Bronchial epithelial cell (primary cell): ENCODE results near the gene C2orf76. TPM values are rescaled to one million over a fixed set of nuclear protein-coding genes. Genes with fewer than 3 reads are reported as not detected.

Experiments
- DNase-seq: peaks from one replicate; pipeline ENCODE4 v3.0.0-alpha.2; 2010; ENCODE audit warnings: low read depth
- FAIRE-seq: peaks from 2 replicates; lab custom pipeline; 2011; peaks lifted over from hg19 to GRCh38; lab: Jason Lieb, UNC
- H3K27me3 ChIP-seq: 2 replicates; pipeline ENCODE4 v1.5.1; 2011; ENCODE audit warnings: low read length; ENCODE audit not compliant: control insufficient read depth, insufficient read depth
- H3K36me3 ChIP-seq: 2 replicates; pipeline ENCODE4 v1.5.1; 2011; ENCODE audit warnings: low read length; ENCODE audit not compliant: control insufficient read depth, insufficient read depth
- H3K4me3 ChIP-seq: 2 replicates; pipeline ENCODE4 v1.5.1; 2011; ENCODE audit warnings: mild to moderate bottlenecking, low read depth, low read length, control low read depth
- total RNA-seq: library from RNA; depleted of rRNA; stranded (reverse); fragments of >200 nt; gene quantifications from 2 replicates; pipeline ENCODE4 v1.2.1, GENCODE V29; 2014
- TF ChIP-seq, protein P1 (sequence below): IDR thresholded peaks from 2 replicates; pipeline ENCODE4 v1.5.1; 2011; ENCODE audit warnings: mild to moderate bottlenecking, moderate library complexity, low read length, control low read depth, inconsistent platforms; ENCODE audit not compliant: insufficient read depth, severe bottlenecking

C2orf76 gene
- total RNA-seq, 1 donor from 2014 or later: 4.7 TPM

DNA sequence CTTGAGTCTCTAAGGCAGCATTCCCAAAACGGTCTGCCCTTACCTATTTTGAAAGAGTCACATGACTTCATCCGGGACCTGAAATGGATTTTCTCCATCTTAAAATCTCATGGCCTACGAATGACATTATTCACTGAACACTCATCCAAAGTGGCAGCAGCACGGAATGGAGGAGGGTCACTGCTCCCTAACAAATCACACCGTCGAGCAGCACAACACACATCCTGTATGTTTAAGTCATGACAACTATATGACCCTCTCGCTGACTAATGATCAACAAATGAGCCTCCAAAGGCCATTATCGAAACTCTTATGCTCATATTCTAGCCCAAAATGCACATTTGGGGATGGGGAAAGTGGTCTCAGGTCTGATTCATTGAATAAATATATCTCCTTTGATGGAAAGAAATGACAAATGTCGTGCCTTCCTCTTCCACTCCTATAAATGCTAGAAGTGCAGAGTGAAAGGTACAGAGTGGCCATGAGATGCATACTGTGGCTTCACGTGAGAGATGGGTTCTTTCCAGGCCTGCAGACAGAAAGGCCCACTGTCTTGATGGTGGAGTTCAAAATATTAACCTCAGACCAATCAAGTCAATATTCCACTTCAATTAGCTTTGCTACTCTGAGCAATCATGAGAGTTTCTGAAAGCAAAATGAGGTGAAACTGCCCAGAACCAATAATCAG is 70.8 kb downstream of the C2orf76 start:
- FAIRE-seq: peak; percentile 13
- Histone ChIP-seq H3K4me3 (no peak overlapping the region), H3K36me3 (no peaks in the 10 kb centered on the region), H3K27me3 (no peaks in the 10 kb centered on the region)
- no peak for DNase-seq
- TF ChIP-seq, protein P1, sequence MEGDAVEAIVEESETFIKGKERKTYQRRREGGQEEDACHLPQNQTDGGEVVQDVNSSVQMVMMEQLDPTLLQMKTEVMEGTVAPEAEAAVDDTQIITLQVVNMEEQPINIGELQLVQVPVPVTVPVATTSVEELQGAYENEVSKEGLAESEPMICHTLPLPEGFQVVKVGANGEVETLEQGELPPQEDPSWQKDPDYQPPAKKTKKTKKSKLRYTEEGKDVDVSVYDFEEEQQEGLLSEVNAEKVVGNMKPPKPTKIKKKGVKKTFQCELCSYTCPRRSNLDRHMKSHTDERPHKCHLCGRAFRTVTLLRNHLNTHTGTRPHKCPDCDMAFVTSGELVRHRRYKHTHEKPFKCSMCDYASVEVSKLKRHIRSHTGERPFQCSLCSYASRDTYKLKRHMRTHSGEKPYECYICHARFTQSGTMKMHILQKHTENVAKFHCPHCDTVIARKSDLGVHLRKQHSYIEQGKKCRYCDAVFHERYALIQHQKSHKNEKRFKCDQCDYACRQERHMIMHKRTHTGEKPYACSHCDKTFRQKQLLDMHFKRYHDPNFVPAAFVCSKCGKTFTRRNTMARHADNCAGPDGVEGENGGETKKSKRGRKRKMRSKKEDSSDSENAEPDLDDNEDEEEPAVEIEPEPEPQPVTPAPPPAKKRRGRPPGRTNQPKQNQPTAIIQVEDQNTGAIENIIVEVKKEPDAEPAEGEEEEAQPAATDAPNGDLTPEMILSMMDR: no peak

DNA sequence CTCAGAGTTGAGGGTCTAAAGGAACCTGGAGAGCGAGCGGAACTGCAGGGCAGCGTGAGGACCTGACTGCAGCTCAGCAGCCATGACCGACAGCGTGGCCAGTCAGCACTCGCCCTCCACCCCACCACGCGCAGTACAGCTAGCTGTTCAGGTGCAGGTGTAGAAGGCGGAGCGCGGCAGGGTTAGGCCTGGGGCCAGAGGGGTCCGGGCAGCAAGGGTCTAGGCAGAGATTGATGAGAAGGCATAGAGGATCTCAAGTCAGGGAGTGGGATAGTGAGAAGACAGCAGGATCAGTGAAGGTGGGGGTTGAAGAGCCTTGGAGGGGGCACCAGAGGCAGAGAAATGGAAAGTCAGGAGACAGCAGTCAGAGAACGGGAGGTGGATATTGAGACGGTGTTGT is 72.0 kb downstream of the C2orf76 start:
- FAIRE-seq: no peak
- TF ChIP-seq, protein P1: no peak
- no peak for DNase-seq

DNA sequence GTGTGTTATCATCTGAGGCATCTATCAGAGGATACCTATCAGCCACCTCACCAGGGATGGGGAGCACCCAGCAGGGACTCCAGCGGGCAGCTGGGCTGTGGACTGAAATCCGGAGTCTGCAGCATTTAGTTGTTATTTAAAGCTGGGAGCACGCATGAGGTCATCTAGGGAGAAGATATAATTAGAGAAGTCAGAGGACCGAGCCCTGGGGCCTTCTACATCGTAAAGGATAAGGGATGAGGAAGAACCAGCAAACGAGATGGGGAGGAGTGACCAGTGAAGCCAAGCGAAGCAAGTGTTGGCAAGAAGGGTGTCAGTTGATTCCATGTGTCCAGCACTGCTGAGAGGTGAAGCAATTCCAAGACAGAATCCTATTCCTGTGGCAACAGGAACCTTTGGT is 72.7 kb downstream of the C2orf76 start:
- Histone ChIP-seq H3K27me3 (no peaks in the 10 kb centered on the region), H3K36me3 (no peaks in the 10 kb centered on the region), H3K4me3 (no peak overlapping the region)
- FAIRE-seq: no peak
- no peak for DNase-seq
- TF ChIP-seq, protein P1: no peak

More for the DNA sequence above, 72.0 kb downstream of the C2orf76 start:
- no peaks in the 10 kb centered on the region for H3K36me3 ChIP-seq
- no peak overlapping the region for H3K4me3 ChIP-seq
- no peaks in the 10 kb centered on the region for H3K27me3 ChIP-seq

DNA sequence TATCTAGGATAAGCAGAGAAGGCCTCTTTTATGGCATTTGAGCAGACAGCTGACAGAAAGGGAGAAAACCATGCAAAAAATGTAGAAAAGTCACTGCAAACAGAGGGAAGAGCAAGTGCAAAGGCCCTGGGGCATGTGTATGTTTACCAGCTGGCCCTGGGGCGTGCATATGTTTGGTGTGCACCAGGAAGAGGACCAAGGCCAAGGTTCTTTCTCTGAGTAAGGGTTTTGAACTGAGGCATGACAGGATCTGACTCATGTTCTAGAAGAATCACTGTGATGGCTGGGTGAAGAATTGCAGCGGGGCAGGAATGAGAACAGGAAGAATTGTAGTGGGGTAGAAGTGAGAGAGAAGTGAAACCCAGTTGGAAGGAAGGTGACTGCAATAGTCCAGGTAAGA is 73.4 kb downstream of the C2orf76 start:
- no peaks in the 10 kb centered on the region for H3K36me3 ChIP-seq
- DNase-seq (peak; percentile 54), FAIRE-seq (no peak)
- TF ChIP-seq, protein P1: no peak
- no peak overlapping the region for H3K4me3 ChIP-seq
- no peaks in the 10 kb centered on the region for H3K27me3 ChIP-seq

DNA sequence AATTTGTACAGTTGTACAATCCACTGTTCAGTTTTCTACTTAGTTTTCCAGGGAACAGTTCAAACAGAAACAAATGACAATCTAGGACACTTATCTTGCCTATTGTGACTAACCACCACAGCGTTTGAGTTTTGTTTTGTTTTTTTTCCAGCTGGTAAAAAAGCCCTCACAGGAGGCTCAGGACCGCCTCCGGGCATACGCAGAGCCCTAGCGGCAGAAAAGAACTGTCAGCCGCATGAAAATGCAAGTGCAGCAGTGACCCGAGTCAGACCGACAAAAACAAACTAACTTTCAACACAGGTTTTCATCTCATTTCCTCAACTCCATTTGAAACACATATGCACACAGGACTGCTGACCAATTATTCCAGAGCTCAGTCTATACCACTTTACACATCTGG is 74.4 kb downstream of the C2orf76 start:
- DNase-seq (peak; percentile 36), FAIRE-seq (no peak)
- Histone ChIP-seq H3K4me3 (no peak overlapping the region), H3K27me3 (no peaks in the 10 kb centered on the region), H3K36me3 (no peaks in the 10 kb centered on the region)
- TF ChIP-seq, protein P1: peak; percentile 32

DNA sequence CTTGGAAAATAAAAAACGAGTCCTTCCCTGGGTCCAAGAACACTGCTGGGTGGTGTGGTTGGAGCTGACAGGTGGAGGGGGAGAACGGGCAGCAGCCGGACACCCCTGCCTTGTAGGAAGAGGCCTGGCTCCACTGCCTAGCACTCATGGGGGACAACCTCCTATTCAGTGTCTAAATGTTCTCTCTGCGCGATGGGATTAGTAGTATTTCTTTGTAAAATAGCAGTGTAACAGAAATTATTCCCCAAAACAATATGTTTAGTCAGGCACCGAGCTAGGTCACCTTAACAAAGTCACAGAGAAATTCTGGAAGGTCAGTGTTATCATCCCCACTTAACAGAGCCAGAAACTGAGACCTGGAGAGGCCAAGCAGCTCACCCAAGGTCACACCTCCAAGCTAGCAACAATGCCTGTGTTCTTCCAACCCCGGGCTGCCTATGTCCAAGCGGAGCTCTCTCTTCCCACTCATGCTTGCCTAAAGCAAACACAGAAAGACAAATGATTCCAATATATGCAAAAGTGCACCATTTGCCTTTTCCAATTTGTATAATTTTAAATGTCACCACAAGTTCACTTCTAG is 75.0 kb downstream of the C2orf76 start:
- no peak for FAIRE-seq
- TF ChIP-seq, protein P1: no peak
- no peaks in the 10 kb centered on the region for H3K27me3 ChIP-seq
- DNase-seq: no peak
- no peak overlapping the region for H3K4me3 ChIP-seq
- no peaks in the 10 kb centered on the region for H3K36me3 ChIP-seq
